Measurements from ENCODE around the gene PDE1A.

GRCh38 chr2:182351427-182351826 lies 75.4 kb downstream of the PDE1A start:
- TF ChIP-seq CTCF (IDR thresholded peaks at IDR 0.05) = no peak
- TF ChIP-seq POLR2A (IDR thresholded peaks at IDR 0.05) = no peak
- TF ChIP-seq POLR2AphosphoS5 (IDR thresholded peaks at IDR 0.05) = no peak

All from breast epithelium (tissue), 3 donors.